CD4-positive, alpha-beta T cell (primary cell): ENCODE data around the gene VILL. TPM values are rescaled to one million over a fixed set of nuclear protein-coding genes. Genes with fewer than 3 reads are reported as not detected.
A peak's percentile ranks its signal among the peaks of the same experiment; 100 is the strongest.

Experiments used
- ATAC-seq: fragments of 200-7000 bp; cut with Tn5 transposase; one replicate; pipeline ENCODE4 v1.10.0; 2022; ENCODE audit warnings: mild to moderate bottlenecking; ENCODE audit not compliant: poor library complexity
- CTCF ChIA-PET: fragments of 350-600 bp; sonication (Branson Sonifier 250); formaldehyde crosslinking; loops from one replicate; lab custom pipeline; 2021; ENCODE audit warnings: antibody characterized with exemption, inconsistent platforms; lab: Charles Lee
- POLR2A ChIA-PET: fragments of 350-600 bp; sonication (Branson Sonifier 250); formaldehyde crosslinking; loops from one replicate; lab custom pipeline; 2021; ENCODE audit warnings: antibody characterized with exemption, inconsistent platforms; lab: Charles Lee
- DNase-seq, 14 experiments: peaks; one replicate each; pipeline ENCODE4 v3.0.0-alpha.2; 2013 to 2020; ENCODE audit warnings: mixed read lengths in 2 of 14
- H3K27ac ChIP-seq, 2 donors: one replicate each; pipeline versions ENCODE4 v1.5.1 to v1.7.0; 2013; ENCODE audit warnings: low read length in 2 of 2, low read depth in 1 of 2, mild to moderate bottlenecking in 1 of 2
- H3K27me3 ChIP-seq, 2 experiments: 1 replicate in 1 of 2; 2 replicates in 1 of 2; pipeline versions ENCODE4 v1.6.1 to v1.7.0; 2013; ENCODE audit warnings: low read length in 2 of 2, control low read depth in 1 of 2, mild to moderate bottlenecking in 1 of 2, moderate library complexity in 1 of 2; ENCODE audit not compliant: insufficient read depth in 2 of 2, control insufficient read depth in 1 of 2
- H3K36me3 ChIP-seq: one replicate; pipeline ENCODE4 v1.6.1; 2013; ENCODE audit warnings: low read length, control low read depth; ENCODE audit not compliant: insufficient read depth
- H3K4me1 ChIP-seq: one replicate; pipeline ENCODE4 v1.6.1; 2013; ENCODE audit warnings: low read length, control low read depth; ENCODE audit not compliant: insufficient read depth
- H3K4me3 ChIP-seq: one replicate; pipeline ENCODE4 v1.5.1; 2013; ENCODE audit warnings: mild to moderate bottlenecking, low read length, moderate library complexity
- H3K9me3 ChIP-seq, 2 experiments: 1 replicate in 1 of 2; 2 replicates in 1 of 2; pipeline versions ENCODE4 v1.6.1 to v1.7.0; 2013; ENCODE audit warnings: low read length in 2 of 2, mild to moderate bottlenecking in 2 of 2, control low read depth in 1 of 2, moderate library complexity in 1 of 2; ENCODE audit not compliant: control insufficient read depth in 1 of 2, insufficient read depth in 1 of 2
- H3K27ac Mint-ChIP-seq: one replicate; pipeline ENCODE4 v1.8.0; 2020; ENCODE audit warnings: mixed read lengths
- H3K27me3 Mint-ChIP-seq: one replicate; pipeline ENCODE4 v1.8.0; 2021; ENCODE audit warnings: mixed read lengths
- H3K36me3 Mint-ChIP-seq: one replicate; pipeline ENCODE4 v1.8.0; 2021; ENCODE audit warnings: low read depth, mixed read lengths
- H3K4me1 Mint-ChIP-seq: one replicate; pipeline ENCODE4 v1.8.0; 2021; ENCODE audit warnings: low read depth, mixed read lengths
- H3K4me3 Mint-ChIP-seq: one replicate; pipeline ENCODE4 v1.8.0; 2020; ENCODE audit warnings: mild to moderate bottlenecking, mixed read lengths
- H3K9me3 Mint-ChIP-seq: one replicate; pipeline ENCODE4 v1.8.0; 2020; ENCODE audit warnings: mixed read lengths
- CTCF ChIP-seq: fragments of 200-600 bp; IDR thresholded peaks from one replicate; pipeline ENCODE4 v1.8.0; 2022; ENCODE audit warnings: antibody characterized with exemption, mild to moderate bottlenecking
- intact Hi-C, 2 experiments: fragments of 100-400 bp; cut with DNase I in 1 of 2; cut with micrococcal nuclease in 1 of 2; formaldehyde crosslinking; loops; one replicate each; pipeline versions ENCODE4 v1.15.1 to v1.9.0; 2023 to 2025; cut with DNase I, micrococcal nuclease
- total RNA-seq, 174 experiments: library from RNA in 2 of 174; stranded (reverse) in 2 of 174; gene quantifications; one replicate each; pipeline ENCODE4 v1.2.3 and lab custom pipeline; 2021 to 2026

VILL gene
- total RNA-seq, 2 experiments from 2014 or later, result 23.2 to 24.4 TPM

- Mint-ChIP-seq H3K27me3 (no peaks in the 10 kb centered on the region), H3K9me3 (no peaks in the 10 kb centered on the region), H3K4me1 (no peaks in the 10 kb centered on the region), H3K27ac (no peak overlapping the region), H3K4me3 (no peak overlapping the region), H3K36me3 (peaks cover 77% of the 10 kb centered on the region)
- no peak for ATAC-seq
- no peaks in the 10 kb centered on the region for H3K4me1 ChIP-seq
- intact Hi-C loops, result no loop called here
- no peak for TF ChIP-seq CTCF
- ChIA-PET CTCF (interaction anchor here (1.1 kb wide), 1 partner anchor 26 kb away, joined by 3 read pairs; no protein-coding TSS in a partner anchor), POLR2A (no interaction called here)
- H3K36me3 ChIP-seq, result peaks cover 72% of the 10 kb centered on the region
- H3K27me3 ChIP-seq, result no peaks in the 10 kb centered on the region
- H3K9me3 ChIP-seq, result peaks cover 7 to 23% of the 10 kb centered on the region in 2 experiments
- H3K27ac ChIP-seq, result no peak overlapping the region
- no peak overlapping the region for H3K4me3 ChIP-seq
- no peak for DNase-seq
These were observed 24.9 kb downstream of the VILL start for GRCh38 chr3:38015485-38015884.

- intact Hi-C loops, result no loop called here
- H3K27me3 ChIP-seq, result no peaks in the 10 kb centered on the region
- H3K4me1 ChIP-seq, result no peaks in the 10 kb centered on the region
- Mint-ChIP-seq H3K4me3 (no peak overlapping the region), H3K9me3 (no peaks in the 10 kb centered on the region), H3K27ac (no peak overlapping the region), H3K27me3 (no peaks in the 10 kb centered on the region), H3K36me3 (peaks cover 79% of the 10 kb centered on the region), H3K4me1 (no peaks in the 10 kb centered on the region)
- ChIA-PET POLR2A (no interaction called here), CTCF (no interaction called here)
- H3K9me3 ChIP-seq, result peaks cover 7 to 23% of the 10 kb centered on the region in 2 experiments
- H3K36me3 ChIP-seq, result peaks cover 70% of the 10 kb centered on the region
- ATAC-seq (no peak), DNase-seq (no peak)
- no peak for TF ChIP-seq CTCF
- no peak overlapping the region for H3K27ac ChIP-seq
- H3K4me3 ChIP-seq, result no peak overlapping the region
These were observed 25.4 kb downstream of the VILL start for GRCh38 chr3:38015984-38016383.

GRCh38 chr3:38016410-38016809 is 25.8 kb downstream of the VILL start:
- peaks cover 66% of the 10 kb centered on the region for H3K36me3 ChIP-seq
- TF ChIP-seq CTCF, result no peak
- H3K9me3 ChIP-seq, result peaks cover 7 to 23% of the 10 kb centered on the region in 2 experiments
- intact Hi-C loops, result no loop called here
- DNase-seq (no peak), ATAC-seq (no peak)
- CTCF ChIA-PET, result no interaction called here
- H3K4me1 ChIP-seq, result peaks cover 3% of the 10 kb centered on the region
- peaks cover 77% of the 10 kb centered on the region for H3K36me3 Mint-ChIP-seq
- H3K4me1 Mint-ChIP-seq, result peaks cover under 1% of the 10 kb centered on the region
- POLR2A ChIA-PET, result no interaction called here
- H3K27ac ChIP-seq, result no peak overlapping the region
- peak overlapping the region; percentile 31 for H3K27ac Mint-ChIP-seq
- H3K4me3 Mint-ChIP-seq, result no peak overlapping the region
- H3K27me3 ChIP-seq, result no peaks in the 10 kb centered on the region
- H3K4me3 ChIP-seq, result no peak overlapping the region
- H3K27me3 Mint-ChIP-seq, result no peaks in the 10 kb centered on the region
- H3K9me3 Mint-ChIP-seq, result no peaks in the 10 kb centered on the region
